ENCODE measurements around the gene ARMH1. TPM values are rescaled to one million over a fixed set of nuclear protein-coding genes. Genes with fewer than 3 reads are reported as not detected.
"Not testable (repeated sequence)": the region's sequence is repeated elsewhere in the genome, so short reads cannot be mapped to it uniquely, and the experiment has no call there.

The ARMH1 gene
- total RNA-seq, 1 experiment from 2014 or later, result not detected

DNA sequence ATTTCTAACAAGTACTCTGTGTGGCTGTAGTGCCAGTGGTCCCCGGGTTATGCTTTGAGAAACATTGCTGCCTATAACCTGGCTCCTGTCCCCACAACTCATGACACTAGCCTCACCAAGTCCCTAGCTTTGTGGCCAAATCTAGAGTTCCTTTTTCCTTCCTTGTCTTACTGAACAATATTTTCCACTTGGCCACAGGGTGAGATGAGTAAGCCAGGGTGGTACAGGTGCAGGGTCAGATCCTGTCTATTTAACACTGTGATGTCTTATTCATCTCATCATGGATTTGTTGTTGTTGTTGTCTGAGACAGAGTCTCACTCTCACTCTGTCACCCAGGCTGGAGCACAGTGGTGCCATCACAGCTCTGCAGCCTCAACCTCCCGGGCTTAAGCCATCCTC is 18.6 kb downstream of the ARMH1 start:
- DNase-seq (ENCODE audit: low read depth), result no peak

DNA sequence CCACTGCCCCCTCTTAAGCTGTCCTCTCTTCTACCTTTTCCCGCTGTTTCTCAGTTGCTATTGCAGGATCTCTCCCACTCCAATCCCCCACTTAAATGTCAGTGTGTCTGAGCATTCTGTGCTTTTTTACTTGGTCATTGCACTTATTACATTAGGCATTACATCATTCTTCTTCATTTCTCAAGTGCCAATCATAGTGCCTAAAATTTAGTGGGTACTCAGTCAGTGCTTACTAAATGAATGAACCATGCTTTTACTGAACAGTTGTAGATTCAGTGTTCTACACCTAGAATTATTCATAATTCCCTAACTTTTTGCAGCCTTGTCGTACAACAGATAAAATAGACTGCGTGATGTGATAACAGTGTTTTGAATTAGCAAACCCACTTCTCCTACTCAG is 19.4 kb downstream of the ARMH1 start:
- no peak for DNase-seq (ENCODE audit: low read depth)

DNA sequence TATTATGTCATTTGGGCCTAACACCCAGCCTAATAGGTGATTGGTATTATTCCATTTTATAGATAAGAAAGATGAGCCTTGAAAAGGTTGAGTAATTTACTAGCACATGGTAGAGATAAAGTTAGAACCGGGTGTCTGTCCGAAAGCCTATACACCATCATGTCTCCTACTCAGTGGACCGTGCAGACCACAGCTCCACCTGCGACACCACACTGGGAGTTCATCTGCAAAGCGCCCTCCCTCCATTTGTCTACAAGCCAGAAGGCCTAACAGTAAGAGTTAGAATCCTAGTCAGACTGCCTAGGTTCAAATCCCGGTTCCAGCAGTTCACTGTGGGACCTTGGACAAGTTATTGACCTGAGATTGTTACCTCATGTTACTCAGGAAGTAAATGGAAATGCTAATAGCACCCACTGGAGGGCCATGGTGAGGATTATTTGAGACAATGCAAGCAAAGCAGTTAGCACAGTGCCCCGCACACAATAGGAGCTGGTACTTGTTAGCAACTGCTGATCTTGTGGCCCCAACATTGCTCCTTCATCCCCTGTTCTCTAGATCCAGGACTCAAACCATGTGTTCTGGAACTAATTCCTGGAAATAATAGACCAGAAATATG is 20.5 kb downstream of the ARMH1 start:
- DNase-seq (ENCODE audit: low read depth), result no peak

DNA sequence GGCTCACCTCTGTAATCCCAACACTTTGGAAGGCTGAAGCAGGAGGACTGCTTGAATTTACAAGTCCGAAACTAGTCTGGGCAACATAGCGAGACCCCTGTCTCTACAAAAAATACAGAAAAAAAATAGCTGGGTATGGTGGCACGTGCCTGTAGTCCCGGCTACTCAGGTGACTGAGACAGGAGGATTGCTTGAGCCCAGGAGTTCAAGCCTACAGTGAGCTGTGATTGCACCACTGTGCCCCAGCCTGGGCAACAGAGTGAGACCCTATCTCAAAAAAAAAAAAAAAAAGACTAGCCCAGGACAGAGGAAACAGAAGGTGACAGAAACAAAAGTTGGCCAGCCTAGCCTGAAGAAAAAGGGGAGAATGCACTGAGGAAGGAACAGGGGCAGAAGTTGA is 21.2 kb downstream of the ARMH1 start:
- DNase-seq (ENCODE audit: low read depth), result no peak

DNA sequence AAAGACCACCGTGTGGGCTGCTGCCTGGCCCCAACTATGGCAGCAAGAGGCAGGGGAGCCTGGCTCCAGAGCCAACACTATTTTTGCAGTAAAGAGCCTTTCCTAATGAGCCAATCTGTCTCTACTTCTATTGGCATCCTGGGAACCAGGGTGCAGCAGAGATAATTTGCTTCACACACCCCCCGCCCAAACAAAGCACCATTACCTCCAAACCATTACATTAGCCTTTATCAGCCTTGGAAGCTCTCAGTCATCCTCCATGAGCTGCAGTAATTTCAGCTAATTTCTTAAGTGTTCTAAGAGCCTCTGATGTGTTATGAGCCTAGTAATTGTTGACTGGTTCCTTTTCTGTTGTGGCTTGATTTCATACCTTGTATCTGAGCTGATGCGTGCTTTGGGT is 21.6 kb downstream of the ARMH1 start:
- no peak for DNase-seq (ENCODE audit: low read depth)

DNA sequence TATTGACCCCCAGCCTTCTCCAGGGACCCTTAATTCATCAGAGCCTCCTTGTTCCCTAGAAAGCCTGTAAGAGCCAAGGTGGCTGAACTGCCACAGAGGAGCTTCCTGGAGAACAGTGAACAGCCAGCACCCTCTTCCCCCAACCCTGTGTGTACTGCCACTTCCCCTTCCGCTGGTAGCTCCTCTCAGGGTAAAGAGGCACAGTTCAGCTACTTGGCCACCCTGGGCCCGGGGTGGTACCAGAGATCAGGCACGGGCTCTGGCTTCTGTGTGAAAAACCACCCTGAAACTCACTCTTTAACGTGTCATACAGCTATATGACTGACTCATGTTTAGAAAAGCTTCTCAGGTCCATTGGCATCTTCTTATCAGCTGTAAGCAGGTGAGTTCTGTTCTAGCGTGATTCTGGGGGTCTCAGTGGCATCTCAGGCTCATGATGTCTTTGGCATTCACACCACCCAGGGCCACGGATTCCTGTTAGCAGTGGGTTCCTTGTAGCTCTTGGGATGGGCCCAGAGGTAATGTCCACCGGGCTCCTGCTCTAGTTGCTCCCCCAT is 22.4 kb downstream of the ARMH1 start:
- DNase-seq (ENCODE audit: low read depth), result no peak

DNA sequence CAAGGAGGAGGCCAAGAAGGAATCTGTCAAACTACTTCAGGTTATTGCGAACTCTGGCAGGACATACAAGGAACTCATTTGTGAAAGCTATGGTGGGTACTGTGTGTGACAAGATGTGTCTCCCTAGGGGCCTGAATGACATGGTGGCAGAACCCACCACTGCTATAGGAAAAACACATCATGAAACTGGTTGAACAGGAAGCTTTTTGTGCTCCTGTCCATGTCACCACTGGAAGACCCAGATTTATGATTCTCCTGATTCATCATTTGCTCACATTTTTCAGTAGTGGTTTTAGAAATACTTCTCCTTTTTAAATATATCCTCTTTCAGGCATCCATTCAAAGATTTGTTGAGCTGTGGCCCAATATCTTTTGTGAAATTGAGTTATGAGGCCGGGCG is 23.6 kb downstream of the ARMH1 start:
- DNase-seq (ENCODE audit: low read depth), result no peak

DNA sequence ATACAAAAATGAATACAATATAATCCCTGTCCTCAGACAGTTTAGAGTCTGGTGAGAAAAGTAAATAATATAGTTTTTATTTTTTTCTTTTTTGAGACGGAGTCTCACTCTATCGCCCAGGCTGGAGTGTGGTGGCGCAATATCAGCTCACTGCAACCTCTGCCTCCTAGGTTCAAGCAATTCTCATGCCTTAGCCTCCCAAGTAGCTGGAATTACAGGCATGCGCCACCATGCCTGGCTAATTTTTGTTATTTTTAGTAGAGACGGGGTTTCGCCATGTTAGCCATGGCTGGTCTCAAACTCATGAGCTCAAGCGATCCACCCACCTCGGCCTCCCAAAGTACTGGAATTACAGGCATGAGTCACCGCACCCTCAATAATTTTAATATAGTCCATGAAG is 24.9 kb downstream of the ARMH1 start:
- not testable (repeated sequence) for DNase-seq (ENCODE audit: low read depth)

DNA sequence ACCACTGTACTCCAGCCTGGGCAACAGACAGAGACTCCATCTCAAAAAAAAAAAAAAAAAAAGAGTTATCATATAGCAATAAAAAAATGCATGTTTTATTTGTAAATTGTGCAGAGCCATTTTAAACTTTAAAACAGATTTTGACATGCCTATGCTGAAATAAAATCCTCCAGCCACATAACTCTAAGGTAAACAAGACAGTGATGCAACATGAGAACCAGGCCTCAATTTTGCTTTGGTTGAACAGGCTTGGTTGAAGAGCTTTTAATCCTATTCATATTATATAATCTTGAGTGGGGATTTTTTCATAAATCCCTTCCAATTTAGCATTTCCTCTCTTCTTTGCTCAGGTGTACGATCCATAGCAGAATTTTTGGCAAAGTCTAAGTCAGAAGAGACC is 26.1 kb downstream of the ARMH1 start:
- DNase-seq (ENCODE audit: low read depth), result no peak

DNA sequence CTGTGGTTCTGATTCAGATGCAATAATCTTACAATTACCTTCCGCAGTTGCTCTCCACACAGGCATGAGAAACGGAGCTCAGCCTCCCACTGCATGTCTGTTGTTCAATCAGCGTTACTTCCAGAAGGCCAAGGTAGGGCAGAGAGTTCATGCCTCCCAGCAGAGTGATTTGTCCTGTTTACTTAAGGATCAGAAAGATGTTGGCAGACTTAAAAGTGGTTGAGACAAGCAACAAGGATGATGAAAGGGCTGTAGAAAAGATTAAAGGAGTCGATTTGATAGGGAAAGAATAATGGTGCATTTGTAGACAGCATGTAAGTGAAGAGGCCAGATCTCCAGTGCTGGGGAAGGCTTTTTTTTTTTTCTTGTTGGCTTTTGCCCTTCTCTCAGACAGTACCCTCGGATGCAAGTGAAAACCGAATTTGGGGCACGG is 26.6 kb downstream of the ARMH1 start:
- DNase-seq (ENCODE audit: low read depth), result no peak

DNA sequence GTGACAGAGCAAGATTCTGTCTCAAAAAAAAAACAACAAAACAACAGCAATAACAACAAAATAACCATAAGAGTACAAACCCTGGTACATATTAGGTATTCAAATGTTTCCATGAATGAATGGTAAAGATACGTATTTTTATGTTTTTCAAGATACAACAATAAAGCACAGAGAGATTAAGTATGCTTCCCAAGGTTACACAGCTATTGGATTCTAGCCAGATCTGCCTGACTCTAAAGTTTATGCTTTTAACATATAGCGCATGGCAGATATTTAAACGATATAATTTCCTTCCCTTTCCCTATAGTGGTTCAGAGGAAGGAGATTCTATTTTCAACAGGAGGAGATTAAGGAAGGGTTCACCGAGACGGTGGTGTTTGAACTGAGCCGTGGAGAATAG is 31.0 kb downstream of the ARMH1 start:
- no peak for DNase-seq (ENCODE audit: low read depth)

DNA sequence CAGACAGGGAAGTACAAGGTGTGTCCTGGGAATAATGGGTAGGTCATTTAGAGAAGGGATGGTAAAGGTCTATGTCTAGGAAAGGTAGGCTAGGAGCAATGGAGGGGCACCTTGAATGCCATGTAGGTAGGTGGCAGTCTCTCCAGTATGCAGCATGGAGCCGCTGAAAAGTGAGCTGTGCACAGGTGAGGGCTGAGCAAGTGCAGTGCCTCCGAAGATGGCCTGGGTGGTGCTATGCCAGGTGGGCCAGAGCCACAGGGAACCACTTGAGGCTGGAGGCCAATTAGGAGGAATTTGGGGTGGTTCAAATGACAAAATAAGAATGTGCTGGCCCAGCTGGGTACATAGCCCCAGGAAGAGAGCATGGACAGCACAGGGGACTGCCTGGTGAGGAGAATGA is 31.4 kb downstream of the ARMH1 start:
- DNase-seq (ENCODE audit: low read depth), result no peak

DNA sequence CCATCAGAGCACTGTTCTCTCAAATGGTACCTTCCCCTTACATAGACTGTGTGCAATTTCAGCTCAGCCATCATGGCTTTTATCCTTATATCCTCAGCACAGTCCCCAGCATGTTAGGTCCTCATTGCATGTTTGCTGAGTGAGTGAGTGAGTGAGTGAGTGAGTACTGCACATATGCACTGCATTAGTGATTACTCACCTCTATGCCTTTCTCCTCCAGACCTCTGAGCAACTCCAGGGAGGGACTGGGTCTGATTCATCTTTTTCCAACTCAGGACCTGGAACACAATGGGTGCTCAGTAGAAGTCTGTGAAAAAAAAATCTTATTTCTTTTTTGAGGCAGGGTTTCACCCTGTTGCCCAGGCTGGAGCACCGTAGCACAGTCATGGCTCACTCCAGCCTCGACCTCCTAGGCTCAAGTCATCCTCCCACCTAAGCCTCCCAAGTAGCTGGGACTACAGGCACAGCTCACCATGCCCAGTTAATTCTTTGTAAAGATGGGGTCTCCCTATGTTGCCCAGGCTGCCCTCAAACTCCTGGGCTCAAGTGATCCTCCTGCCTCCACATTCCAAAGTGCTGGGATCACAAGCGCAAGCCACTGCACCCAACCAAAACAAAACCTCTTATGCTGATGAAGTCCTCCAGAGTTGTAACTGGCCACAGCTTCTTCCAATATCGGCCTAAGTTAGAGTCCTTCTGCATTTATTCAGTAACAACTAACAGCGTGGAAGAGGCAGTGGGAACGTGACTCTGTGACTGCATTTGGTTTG is 32.8 kb downstream of the ARMH1 start:
- peak; percentile 96 for DNase-seq (ENCODE audit: low read depth)

DNA sequence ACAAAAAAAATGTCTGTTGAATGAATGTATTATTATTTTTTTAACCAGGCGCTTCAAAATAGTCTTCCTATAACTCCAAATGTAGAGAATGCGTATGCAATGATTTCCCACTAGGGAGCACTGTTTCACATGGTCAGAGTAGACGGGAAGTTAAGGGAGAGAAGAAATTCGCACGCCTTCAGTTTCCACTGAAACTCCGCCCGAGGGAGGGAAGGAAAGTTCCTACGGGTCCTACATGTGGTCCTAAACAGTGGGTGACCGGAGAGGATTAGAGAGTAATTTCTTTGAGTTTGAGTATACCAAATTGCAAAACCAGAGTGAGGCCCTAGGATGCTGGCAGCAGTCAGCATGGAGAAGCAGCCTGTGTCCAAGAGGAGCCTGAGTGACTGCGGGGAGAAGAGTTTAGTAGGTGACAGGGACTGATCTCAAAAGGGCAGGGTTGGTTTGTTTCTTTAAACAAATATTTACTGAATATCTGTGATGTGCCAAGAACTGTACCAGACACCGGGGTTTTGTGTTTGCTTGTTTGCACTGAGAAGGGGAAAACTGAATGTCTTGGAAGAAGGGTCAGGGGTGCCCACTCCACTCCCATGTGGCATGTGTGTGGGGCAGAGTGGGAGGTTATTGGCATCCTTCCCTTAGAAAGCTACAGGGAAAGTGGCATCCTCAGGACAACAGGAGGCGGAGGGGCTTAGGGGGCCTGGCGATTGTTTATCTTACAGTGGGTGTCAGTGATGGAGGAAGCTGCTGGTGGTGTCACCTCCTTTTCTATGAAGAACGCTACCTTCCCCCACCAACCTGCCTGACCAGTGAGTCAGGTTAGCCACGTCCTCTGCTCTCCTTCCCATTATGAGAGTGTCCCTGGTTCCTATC is 33.7 kb downstream of the ARMH1 start:
- peak; percentile 74 for DNase-seq (ENCODE audit: low read depth)

DNA sequence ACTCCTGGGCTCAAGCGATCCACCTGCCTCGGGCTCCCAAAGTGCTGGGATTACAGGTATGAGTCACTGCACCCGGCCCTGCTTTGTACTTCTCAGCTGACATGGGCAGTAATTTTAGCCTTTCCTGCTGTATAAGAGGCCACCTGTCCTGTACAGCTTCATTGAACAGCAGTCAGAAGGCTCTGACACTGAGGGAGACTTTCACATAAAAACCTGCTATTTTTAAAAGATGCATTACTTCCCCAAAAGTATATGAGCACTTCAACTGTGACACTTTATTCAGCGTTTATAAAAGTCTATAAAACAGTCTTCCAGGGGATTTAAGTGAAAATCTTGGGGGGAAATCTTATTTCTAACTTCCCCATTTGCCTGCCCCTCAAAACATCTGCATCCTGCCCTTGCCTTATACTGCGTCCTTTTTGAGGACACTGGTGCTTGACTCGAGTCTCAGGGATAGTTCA is 38.8 kb downstream of the ARMH1 start:
- DNase-seq (ENCODE audit: low read depth), result no peak

DNA sequence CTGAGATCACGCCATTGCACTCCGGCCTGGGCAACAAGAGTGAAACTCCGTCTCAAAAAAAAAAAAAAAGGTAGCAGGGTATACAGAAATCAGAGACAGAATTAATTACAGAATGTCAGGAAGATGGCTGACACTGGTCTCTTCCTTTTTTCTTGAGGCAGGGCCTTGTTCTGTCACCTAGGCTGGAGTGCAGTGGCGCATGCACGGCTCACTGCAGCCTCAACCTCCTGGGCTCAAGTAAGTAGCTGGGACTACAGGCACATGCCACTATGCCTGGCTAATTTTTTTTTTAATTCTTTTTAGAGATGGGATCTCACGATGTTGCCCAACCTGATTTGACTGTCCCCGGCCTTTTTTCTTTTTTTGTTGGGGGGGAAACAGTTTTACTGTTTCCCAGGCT is 40.0 kb downstream of the ARMH1 start:
- DNase-seq (ENCODE audit: low read depth), result no peak

DNA sequence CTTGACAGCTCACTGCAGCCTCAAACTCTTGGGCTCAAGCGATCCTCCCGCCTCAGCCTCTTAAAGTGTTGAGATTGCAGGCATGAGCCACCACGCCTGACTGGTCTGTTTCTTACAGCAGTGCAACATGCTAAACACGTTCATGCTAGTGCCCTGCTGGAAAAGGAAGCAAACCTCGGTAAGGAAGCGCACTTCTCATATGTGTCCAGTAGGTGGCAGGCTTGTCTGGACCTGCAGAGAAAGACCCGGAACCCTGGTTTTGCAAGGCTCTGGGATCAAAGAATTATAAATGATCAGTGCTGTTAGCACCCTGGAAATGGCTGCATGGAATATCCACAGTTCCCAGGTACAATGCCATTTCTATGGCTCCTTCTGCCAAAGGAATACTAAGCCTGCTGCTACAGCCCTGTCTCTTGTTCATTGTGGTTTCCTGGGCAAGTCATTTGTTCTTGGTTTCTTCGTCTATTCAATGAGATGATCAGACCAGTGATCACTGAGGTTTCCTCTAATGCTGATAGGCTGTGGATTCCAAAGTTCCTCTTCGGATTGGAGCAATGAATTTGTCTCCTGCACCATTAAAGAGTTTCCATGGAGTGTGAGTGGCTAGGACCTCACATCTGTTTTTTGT is 40.5 kb downstream of the ARMH1 start:
- DNase-seq (ENCODE audit: low read depth), result peak; percentile 69

DNA sequence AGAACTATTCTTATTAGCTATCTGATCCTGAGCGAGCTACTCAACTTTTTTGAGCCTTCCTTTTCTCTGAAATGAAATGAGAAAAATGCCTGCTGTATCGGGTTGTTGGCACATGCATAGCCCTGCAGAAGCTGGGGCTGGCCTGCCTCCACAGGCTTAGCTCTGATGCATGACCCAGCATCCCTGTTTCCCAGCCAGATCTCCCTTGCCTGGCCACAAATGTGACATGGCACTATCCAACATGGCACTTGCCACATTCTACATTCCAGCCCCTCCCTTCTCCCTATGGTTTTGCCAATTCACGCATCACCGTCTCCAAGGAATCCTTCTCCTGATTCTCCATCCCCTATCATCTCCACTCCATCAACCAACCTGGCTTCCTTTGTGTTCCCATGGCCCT is 42.6 kb downstream of the ARMH1 start:
- DNase-seq (ENCODE audit: low read depth), result no peak

DNA sequence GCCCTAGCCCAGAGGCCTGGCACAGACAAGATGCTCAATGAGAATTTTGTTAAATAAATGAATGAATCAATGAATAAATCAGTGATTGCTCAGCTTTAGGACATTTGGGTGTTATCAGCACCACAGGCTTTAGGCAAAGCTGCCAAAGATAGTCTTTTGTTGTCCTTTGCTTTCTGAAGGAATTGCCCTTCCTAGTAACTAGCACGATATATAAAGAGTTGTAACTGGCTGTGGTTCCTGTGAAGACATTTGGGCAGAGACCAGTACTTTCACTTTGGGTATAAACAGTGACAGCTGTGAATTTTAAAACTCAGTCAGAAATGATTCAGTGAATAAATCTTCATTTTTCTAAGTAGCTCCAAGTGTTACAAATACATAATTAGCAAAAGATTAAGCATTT is 43.1 kb downstream of the ARMH1 start:
- DNase-seq (ENCODE audit: low read depth), result no peak

DNA sequence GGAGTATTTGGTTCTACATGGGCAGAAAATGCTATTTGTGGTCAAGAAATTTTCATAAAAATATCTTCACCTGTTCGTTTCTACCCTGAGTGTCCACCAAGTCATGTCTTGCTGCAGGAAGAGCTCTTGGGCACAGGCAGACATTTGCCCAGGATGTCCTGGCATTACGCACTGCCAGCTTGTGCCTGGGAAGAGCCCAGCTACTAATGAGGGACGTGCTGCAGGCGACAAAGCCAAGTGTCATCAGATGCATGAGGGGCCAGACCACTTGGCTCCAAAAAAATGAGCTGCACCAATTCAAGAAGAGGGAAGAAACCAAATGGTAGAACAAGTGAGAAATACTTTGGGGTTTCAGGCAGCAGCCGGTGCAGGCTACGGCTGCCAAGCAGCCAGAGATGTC is 43.6 kb downstream of the ARMH1 start:
- no peak for DNase-seq (ENCODE audit: low read depth)

DNA sequence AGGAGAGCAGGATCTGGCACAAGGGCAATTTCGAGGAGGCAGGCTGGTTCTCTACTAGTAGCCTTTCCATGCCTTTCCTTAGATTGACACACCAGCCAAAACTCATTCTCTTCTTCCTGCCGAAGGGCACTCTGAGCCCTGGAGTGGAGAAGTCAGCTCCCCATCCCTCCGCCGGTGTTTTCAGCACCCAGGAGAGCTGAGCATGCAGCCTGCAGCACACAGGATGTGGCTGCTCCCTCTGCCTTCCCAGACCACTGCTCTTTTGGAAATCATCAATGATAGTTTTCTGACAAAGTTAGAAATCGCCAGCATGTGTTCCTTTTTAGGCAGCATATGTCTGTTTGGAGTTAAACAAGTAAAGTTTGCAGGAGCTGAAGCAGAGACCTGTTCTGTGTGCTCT is 44.8 kb downstream of the ARMH1 start:
- DNase-seq (ENCODE audit: low read depth), result no peak

Data from HT1080 (cell line).